Hindlimb muscle (tissue), 1 donor: ENCODE results near the gene NEUROD2. TPM values are rescaled to one million over a fixed set of nuclear protein-coding genes. Genes with fewer than 3 reads are reported as not detected.

Source experiments
- DNase-seq: peaks from one replicate; pipeline ENCODE4 v3.0.0-alpha.2; 2013
- polyA plus RNA-seq: library from polyadenylated mRNA; unstranded; fragments of 120-200 nt; gene quantifications from one replicate; pipeline ENCODE4 v1.2.1, GENCODE V29; 2013; ENCODE audit not compliant: insufficient read length

The NEUROD2 gene
- polyA plus RNA-seq, 1 donor, result 0.05 TPM

DNA sequence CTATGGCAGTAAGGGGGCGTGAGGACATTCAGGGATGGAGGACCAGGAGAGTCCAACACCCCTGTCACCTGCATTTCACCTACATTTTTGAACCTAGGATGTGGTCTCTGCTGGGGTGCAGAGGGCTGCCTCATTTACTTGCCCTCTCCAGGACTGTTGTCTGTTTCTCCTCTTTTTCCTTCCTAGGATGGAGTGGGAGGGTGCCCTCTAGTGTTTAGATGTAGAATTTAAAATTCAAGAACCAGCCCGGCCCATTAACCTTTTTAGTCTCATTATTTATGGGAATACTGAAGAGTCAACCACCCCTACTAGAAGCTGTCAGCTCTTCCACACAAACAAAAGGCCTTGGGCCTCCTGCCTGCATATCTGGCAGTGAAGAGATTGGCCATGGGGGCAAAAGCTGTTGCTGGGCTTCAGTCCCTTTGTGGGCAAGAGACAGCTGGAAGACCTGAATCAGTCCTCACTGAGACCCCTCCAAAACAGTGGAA lies 26.7 kb upstream of the NEUROD2 start:
- no peak for DNase-seq

DNA sequence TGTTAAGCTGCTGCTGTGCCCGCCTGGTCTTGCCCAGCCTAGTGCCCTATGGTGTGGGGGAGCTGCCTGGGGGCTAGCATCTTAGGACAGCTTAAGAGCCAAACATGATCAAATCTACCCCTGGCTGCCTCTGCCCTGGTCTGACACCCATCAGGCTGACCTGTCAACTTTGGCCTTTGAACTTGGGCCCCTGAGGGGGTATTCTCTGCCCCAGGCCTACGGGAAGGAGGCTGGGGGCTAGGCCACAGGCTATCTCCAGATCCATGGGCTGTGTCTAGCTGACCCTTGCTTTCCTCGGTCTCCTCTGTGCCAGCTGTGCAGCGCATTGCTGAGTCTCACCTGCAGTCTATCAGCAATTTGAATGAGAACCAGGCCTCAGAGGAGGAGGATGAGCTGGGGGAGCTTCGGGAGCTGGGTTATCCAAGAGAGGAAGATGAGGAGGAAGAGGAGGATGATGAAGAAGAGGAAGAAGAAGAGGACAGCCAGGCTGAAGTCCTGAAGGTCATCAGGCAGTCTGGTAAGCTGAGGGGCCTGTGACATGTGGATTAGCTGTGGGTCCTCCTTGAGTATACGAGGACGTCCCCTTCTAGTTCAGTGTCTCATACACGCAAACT lies 26.0 kb upstream of the NEUROD2 start:
- no peak for DNase-seq

DNA sequence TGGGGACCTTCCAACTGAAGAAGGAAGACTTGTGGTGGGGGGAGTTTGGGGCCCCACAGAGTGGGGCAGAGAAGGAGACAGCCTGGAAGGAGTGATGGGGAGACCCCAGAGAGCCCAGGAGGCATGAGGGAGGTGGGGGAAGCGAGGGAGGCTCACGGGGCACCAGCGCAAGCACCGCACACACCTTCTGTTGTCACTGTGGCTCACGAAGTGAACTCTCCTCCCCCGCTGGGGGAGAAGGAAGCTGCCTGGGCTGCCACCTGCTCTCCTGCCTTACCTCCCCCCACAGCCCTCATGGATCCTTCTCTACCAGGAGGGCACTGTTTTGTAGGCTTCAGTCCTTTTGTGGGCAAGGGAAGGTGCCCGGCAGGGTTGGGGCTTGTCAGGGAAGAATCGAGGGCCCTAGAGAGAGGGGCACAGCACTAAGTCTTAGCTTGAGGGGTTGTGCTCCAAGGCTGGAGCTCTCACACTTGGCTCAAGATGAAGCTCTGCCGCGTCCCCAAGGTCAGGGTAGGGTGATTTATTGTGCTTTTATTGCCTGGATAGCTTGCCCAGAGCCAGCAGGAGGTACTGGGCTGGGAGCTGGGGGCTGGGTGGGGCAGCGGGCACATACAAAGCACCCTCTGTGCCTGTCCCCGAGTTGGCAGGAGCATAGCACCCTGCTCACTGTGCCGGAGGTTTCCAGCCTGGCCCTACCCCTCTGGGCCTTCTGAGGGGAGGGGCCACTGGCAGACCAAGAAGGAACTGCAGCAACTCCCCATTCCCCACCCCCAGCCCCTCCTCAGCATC lies 24.6 kb upstream of the NEUROD2 start:
- DNase-seq, result no peak

DNA sequence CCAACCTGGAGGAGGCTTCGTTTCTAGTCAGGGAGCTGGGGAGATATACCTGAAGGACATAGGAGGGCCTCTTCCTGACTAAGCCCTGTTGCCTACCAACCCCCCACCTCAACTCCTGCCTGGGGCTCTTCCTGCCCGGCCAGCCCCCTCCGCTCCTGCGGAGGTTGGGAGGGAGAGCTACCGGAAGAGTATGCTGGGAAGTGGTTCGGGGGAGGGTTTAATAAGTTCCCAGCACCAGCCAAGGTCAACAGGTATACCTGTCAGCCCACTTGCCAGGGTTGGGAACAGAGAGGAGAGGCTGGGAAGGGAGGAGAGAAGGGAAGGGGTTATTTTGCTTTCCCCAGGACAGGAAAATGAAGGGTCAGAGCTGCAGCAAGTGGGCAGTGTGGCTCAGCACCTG lies 23.7 kb upstream of the NEUROD2 start:
- DNase-seq, result no peak

DNA sequence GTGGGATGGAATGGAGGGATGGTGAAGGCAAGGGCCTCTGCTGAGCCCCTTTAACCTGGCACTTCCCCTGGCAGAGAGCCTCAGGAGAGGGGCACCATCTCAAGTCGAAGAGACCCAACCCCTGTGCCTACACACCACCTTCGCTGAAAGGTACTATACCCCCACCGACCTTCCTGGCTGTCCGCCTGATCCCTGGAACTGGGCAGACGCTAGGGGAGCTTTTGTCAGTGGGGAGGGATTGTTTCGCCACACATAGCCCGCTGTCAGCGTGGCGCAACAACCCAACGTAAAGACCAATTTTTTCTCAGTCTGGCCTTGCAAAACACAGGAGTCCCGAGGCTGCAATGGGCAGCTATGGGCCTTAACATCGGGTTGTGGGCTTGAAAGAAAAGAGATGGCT lies 22.2 kb upstream of the NEUROD2 start:
- no peak for DNase-seq

DNA sequence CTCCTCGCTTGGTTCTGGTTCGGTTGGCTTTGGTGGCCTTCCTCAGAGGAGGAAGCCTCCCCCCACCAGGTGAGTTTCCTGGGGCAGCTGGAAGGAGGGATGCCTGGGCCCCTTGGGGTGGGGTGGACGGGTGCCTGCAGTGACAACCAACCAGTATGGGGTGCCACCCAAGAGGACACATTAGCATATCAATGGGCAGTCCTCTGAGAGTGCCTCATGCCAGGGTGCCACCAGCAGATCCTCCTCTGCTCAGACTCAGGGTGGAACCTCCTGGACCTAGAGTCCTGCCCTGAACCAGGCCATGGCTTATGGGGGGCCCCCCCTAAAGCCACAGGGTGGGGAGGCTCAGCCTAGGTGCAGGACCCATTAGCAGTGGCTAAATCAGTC lies 21.8 kb upstream of the NEUROD2 start:
- DNase-seq, result no peak

DNA sequence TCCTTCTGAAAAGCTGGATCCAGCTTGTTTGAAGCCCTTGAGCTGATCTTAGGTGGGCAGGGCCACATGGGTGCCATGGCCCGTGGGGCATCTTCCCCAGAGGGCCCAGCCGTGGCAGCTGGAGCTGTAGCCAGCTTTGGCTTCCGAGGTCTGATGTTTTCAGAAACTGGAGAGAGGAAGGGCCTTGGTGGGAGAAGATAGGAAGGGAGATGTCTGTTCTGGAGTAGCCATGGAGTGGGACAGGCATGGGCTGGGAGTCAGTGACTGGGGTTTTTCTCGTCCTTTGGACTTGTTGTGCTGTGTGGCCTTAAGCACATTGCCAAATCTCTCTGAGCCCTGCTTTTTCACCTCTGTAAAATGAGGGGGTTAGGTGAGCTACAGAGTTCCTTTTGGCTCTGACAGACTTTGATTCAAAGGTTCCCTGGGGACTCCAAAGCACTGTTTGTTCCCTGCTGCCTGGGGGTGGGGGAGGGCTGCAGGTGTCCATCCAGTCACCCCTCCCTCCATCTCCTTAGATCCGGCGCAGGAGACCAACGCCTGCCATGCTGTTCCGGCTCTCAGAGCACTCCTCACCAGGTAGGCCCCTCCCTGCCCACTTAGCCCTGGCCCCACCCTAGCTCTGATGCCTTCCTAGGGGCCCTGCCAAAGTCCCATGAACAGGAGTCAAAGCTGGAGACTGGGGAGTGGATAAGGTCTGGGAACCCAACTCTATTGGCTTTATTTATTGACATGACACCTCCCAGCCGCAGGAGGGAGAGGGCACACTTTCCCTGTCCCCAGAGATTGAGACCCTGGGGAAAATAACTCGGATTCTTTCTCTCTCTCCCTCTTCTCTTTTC lies 21.2 kb upstream of the NEUROD2 start:
- no peak for DNase-seq

DNA sequence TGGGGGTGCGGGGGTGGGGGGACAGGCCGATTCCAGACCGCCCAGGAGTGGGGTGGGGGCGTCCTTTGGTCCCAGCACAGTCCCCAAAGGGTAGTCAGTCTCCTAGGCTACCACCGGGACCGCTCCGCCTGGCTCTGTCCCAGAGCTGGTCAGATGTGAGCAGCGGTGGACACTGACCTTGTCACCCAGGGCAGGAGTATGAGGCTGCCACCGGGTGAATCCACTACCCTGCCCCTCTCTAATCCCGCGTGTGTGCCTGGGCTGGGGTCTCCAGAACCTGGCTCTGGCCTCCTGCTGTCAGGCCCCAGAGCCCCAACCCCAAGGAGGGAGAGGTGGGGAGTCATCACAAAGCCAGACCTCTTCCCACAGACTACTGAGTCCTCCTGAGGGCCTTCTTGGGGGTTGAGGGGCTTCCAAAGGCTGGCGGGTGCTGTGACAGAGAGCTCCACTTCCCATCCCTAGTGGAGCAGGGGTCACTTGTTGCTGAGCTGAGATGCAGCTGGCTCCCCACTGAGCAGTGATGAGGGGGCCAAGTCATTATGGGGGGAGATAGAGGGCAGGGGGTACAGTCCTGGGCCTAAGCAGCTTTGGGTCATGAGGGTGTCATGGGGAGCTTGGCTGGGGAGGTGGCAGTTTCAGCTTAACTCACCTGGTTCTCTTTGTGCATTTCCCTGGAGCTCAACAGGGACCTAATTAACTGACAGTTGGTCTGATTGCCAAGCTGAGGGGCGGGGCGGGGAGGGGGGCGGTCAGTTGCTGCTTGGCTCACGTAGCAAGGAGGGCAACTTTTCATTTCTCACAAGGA lies 20.2 kb upstream of the NEUROD2 start:
- DNase-seq, result no peak

DNA sequence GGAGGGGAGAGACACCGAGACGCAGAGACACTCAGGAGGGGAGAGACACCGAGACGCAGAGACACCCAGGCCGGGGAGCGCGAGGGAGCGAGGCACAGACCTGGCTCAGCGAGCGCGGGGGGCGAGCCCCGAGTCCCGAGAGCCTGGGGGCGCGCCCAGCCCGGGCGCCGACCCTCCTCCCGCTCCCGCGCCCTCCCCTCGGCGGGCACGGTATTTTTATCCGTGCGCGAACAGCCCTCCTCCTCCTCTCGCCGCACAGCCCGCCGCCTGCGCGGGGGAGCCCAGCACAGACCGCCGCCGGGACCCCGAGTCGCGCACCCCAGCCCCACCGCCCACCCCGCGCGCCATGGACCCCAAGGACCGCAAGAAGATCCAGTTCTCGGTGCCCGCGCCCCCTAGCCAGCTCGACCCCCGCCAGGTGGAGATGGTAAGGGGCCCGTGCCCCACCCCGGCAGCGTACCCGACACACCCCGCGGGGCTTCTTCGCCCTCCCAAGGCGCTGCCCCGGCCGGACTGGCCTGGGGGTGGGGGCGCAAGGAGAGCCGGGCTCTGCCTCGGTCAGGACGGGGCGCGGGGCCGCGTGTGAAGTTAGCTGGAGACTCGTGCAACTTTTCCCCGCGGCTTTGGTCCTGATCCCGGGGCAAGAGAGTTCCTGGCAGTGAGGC lies 19.5 kb upstream of the NEUROD2 start:
- DNase-seq, result no peak

DNA sequence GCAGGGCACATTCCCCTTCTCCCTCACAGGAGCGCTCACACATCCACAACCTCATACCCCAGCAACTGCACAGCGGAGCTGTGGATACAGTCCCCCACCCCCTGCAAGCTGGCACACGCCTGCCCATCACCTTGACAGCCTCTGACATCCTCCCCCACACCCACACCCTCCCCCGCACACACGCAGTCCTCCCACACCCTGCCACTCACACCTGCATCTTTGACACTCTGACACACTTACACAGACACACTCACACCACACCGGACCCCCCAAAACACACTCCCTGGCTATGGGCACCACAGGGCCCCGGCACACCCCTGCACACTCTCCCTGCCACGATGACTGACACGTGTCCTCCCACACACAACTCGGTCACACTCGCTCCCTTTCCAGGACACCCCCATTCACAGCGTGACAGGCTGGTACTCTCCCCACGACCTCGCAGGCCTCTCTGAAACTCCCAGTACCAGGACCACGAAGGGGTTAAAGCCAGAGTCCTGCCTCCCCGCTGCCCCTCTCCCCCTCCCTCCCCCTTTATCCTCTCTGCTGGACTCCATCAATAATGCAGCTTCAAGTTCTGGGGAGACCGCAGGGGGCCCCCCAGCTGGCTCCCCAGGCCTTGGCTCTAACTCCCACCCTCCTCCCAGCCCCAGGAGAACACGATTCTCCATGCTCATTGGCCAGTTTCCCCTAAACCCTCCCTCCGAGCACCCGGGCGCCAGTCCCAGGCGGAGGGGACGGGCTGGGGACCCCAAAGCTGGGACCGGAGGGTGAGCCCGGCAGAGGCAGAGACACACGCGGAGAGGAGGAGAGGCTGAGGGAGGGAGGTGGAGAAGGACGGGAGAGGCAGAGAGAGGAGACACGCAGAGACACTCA lies 18.7 kb upstream of the NEUROD2 start, which contains the start of gene PPP1R1B:
Gene PPP1R1B, plus strand, starts transcription at position 782 of the 876 bp plus-strand sequence. CDS start 441 bp downstream, outside the sequence.
- no peak for DNase-seq

DNA sequence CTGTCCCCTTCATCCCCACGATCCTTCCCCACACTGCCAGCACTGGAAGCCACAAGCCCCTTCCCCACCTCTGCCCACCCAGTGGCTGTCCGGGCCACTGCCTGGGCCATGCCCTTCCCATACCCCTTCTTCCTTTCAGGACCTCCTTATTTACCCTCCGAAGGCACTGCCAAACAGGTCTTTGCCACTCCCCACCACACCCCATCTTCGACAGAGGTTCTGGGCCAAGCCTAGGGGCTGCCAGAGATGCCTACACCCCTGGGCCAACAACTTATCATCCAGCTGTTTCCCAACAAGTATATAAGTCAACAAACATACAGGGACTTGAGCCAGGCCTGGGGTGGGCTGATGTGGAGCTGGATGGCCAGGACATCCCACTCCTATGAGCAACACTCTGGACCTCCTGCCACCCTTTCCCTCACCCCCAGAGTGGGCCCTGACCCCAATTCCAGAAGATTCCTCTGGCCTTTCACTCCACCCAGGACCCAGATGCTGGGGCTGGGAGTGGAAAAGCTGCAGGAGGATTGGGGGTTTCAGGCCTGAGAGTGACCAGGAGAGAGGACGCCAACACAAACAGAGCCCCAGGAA lies 17.6 kb upstream of the NEUROD2 start:
- DNase-seq, result no peak

DNA sequence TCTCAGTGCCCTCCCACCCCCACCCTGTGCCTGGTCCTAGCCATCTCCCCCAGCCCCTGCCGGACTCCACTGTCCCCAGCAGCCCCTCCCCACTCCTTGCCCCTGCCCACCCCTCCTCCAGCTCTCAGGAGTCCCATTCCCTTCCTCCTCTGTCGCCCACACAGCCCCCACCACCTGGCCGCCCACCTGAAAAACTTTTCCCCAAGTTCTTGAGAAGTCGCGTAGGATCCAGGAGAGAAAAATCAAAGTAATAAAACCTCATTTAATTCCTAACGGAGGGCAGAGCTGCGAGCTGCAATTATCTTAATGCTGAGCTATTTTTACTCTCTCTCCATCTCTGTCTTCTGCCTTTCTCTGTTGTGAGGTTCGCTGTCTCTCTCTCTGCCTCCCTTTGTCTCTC lies 16.6 kb upstream of the NEUROD2 start:
- no peak for DNase-seq

DNA sequence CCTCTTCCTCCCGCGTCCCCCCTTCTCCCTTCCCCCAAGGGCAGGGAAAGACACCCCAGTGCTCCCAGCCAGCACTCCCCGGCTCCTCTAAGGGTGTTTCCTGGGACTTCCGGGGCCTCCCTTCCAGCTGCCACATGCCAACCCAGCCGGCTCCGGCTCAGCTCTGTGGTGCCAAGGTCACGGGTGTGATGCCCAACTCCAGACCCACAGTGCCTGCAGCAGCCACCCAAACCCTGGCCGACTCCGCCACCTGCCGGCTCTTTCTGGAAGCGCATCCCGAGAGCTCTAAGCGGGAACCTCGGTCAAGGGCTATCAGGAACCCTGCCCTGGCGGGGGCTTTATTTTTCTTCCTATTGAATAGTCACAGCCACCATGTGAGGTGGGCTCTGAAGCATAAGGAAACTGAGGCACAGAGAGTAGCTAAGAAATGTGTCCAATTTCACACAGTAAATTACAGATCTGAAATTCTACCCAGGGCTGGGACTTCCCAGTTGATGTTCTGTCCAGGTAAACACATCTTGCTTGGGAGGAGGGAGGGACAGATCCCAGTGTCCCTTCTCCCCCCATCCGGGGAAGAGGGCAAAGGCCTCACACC lies 15.7 kb upstream of the NEUROD2 start:
- DNase-seq, result peak; percentile 69

DNA sequence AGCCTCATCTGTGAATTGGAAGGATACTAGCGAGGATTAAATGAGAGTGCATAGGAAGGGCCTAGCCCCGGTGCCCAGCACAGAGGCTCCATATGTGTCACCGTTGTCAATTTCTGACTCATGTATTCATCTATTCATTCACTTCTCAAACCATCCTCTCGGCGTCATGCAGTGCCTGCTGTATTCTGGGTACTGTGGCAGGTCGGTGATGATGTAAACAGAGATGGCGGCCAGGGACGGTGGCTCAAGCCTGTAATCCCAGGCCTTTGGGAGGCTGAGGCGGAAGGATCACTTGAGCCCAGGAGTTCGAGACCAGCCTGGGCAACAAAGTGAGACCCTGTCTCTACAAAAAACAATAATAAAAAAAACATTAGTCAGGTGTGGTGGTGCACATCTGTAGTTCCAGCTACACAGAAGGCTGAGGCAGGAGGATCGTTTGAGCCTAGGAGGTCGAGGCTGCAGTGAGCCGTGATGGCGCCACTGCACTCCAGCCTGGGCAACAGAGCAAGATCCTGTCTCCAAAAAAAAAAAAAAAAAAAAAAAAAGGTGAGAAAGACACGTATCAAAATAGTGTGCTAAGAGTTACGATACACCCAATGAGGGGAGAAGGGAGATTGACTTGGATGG lies 14.8 kb upstream of the NEUROD2 start:
- no peak for DNase-seq

DNA sequence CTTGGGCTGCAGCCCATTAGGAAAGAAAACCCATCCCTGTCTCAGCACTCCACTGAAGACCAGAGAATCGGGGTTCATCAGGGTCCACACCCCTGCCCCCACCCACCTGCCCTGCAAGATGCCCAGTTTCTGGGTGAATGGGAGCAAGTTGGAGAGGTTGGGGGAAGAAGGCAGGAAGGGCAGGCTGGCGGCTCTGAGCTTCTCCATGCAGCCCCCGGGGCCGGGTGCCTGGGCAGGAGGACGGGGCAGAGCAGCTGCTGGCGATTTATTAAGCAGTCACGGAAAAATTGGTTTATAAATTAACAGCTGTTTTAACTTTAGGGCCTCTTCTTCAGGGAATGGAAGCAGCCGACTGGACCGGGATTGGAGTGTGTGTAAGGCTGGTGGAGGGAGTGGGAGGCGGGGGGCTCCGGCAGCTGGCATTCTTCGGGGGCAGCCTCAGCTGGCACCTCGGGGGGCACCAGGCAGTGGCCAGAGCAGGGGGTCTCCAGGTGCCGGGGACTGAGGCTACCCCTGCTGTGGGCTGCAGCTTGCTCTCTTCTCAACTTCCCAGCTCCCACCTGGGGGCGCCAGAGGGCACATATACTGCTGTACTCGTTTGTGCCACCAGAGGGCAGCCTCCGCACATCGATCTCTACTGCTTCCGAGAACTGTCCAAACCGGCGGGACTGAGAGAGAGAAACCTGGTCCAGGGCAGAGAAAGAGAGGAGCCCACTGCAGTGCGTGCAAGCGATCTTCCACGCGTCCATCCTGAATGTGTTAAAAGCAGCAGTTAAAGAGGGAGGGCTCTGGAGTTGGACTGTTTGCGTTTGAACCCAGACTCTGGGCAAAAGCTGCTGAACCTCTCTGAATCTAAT lies 14.0 kb upstream of the NEUROD2 start:
- DNase-seq, result peak; percentile 84

DNA sequence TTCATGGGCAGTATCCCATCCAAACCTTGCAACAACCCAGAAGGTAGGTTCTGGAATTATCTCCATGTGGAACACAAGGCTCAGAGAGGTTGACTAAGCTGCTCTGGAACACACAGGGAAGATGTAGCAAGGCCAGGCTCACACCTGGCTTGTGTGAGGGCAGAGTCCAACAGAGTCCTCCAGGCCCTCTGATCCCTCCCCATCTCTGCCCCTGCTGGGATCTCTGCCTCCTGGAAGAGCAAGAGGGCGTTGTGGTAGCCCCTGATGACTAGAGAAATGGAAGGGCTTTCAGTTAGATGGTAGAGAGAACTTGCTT lies 12.0 kb upstream of the NEUROD2 start:
- DNase-seq, result no peak

DNA sequence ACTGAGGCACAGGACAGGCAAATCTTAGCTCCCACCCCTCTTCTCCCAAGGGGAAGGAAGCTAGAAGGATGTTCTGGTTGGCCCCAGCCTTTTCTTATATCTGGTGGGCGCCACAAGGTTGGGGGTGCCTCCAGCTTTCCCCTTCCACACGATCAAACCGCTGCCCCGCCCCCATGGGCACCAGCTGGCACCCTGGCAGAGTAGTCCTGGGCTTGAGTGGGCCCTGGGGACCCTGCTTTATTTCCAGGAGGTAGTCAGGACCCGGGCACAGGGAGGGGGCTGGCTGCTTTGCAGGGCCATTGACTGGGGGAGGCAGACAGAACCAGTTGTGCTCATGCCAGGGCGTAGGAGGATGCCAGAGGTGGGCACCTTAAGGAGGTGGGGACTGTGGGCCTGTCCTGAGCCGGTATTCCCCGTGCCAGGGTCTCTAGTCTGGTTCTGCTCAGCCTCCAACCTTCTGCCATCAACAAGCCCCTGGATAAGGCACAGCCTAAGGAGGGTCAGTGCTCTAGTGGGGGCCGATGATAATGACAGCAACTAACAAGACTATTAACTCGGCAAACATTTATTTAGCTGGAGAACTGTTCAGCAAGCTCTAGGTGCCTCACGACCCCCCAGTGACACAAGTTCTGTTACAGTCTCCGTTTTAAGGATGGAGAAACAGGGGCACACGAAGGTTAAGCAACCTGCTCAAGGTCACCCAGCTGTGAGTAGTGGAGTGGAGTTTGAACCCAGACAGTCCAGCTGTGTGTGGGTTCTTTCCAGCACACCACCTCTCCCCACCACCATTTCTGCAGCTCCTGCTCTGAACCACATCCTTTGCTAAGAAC lies 11.5 kb upstream of the NEUROD2 start:
- DNase-seq, result no peak
